B cell (primary cell): ENCODE measurements around the gene GNG10. TPM values are rescaled to one million over a fixed set of nuclear protein-coding genes. Genes with fewer than 3 reads are reported as not detected.
A peak's percentile ranks its signal among the peaks of the same experiment; 100 is the strongest.

Source experiments
- ATAC-seq: fragments of 200-7000 bp; cut with Tn5 transposase; one replicate; pipeline ENCODE4 v1.10.0; 2021; ENCODE audit warnings: low read depth, mild to moderate bottlenecking, moderate number of reproducible peaks, moderate library complexity
- CTCF ChIA-PET: fragments of 350-600 bp; sonication (Branson Sonifier 250); formaldehyde crosslinking; loops from one replicate; lab custom pipeline; 2021; ENCODE audit warnings: antibody characterized with exemption, inconsistent platforms; lab: Charles Lee
- POLR2A ChIA-PET: fragments of 350-600 bp; sonication (Branson Sonifier 250); formaldehyde crosslinking; loops from one replicate; lab custom pipeline; 2021; ENCODE audit warnings: antibody characterized with exemption; lab: Charles Lee
- DNase-seq: peaks from one replicate; pipeline ENCODE4 v3.0.0; 2013
- H2AFZ ChIP-seq: 2 replicates; pipeline ENCODE4 v1.6.1; 2012; ENCODE audit warnings: mild to moderate bottlenecking, low read depth, low read length; ENCODE audit not compliant: insufficient read depth, poor library complexity, severe bottlenecking
- H3K27ac ChIP-seq, 2 donors: 1 replicate in 1 of 2; 2 replicates in 1 of 2; pipeline ENCODE4 v1.5.1; 2012 to 2013; ENCODE audit warnings: low read length in 2 of 2, mild to moderate bottlenecking in 2 of 2, moderate library complexity in 1 of 2
- H3K27me3 ChIP-seq, 4 experiments: fragments of 200-600 bp in 1 of 4; sonication (generic) in 1 of 4; replicated peaks in 1 of 4; 1 replicate in 2 of 4; 2 replicates in 2 of 4; pipeline versions ENCODE4 v1.6.1 to v1.7.0; 2013 to 2016; ENCODE audit warnings: low read length in 3 of 4, mild to moderate bottlenecking in 2 of 4, mixed read lengths in 1 of 4, moderate library complexity in 1 of 4; ENCODE audit not compliant: insufficient read depth in 4 of 4, control insufficient read depth in 3 of 4; ENCODE audit errors: control extremely low read depth in 1 of 4
- H3K36me3 ChIP-seq, 2 experiments: replicated peaks in 1 of 2; 1 replicate in 1 of 2; 2 replicates in 1 of 2; pipeline versions ENCODE4 v1.6.1 to v1.7.1; 2013; ENCODE audit warnings: low read length in 1 of 2; ENCODE audit not compliant: insufficient read depth in 2 of 2, control insufficient read depth in 1 of 2; ENCODE audit errors: control extremely low read depth in 1 of 2, extremely low read depth in 1 of 2
- H3K4me1 ChIP-seq, 2 donors: fragments of 200-600 bp in 1 of 2; sonication (generic) in 1 of 2; 1 replicate in 1 of 2; 2 replicates in 1 of 2; pipeline versions ENCODE4 v1.5.1 to v1.6.1; 2013 to 2017; ENCODE audit warnings: low read length in 2 of 2; ENCODE audit not compliant: control insufficient read depth in 2 of 2, insufficient read depth in 2 of 2
- H3K4me2 ChIP-seq: replicated peaks from 2 replicates; pipeline ENCODE3; 2012; ENCODE audit warnings: mild to moderate bottlenecking, low read depth, low read length; ENCODE audit not compliant: poor library complexity, severe bottlenecking
- H3K4me3 ChIP-seq, 5 experiments: fragments of 200-600 bp in 1 of 5; sonication (generic) in 1 of 5; 1 replicate in 3 of 5; 2 replicates in 2 of 5; pipeline versions ENCODE4 v1.5.1 to v1.7.0; 2011 to 2016; ENCODE audit warnings: low read length in 4 of 5, mild to moderate bottlenecking in 4 of 5, low read depth in 2 of 5, control low read depth in 1 of 5, moderate library complexity in 1 of 5; ENCODE audit not compliant: insufficient read depth in 1 of 5; ENCODE audit errors: control extremely low read depth in 1 of 5, extremely low read depth in 1 of 5
- H3K79me2 ChIP-seq: fragments of 200-600 bp; sonication (generic); one replicate; pipeline ENCODE4 v1.6.0; 2016; ENCODE audit warnings: low read length; ENCODE audit not compliant: control insufficient read depth, insufficient read depth
- H3K9ac ChIP-seq: fragments of 200-600 bp; sonication (generic); 2 replicates; pipeline ENCODE4 v1.6.1; 2017; ENCODE audit warnings: mild to moderate bottlenecking, low read length, moderate library complexity
- H3K9me3 ChIP-seq, 3 donors: one replicate each; pipeline versions ENCODE4 v1.6.1 to v1.7.1; 2013; ENCODE audit warnings: low read length in 2 of 3; ENCODE audit not compliant: control insufficient read depth in 2 of 3, insufficient read depth in 1 of 3; ENCODE audit errors: control extremely low read depth in 1 of 3
- H4K20me1 ChIP-seq: 2 replicates; pipeline ENCODE4 v1.6.0; 2012; ENCODE audit warnings: mild to moderate bottlenecking, low read length; ENCODE audit not compliant: insufficient read depth, control insufficient read depth, poor library complexity, severe bottlenecking
- H3K27ac Mint-ChIP-seq: one replicate; pipeline ENCODE4 v1.8.0; 2021; ENCODE audit warnings: mixed read lengths
- H3K27me3 Mint-ChIP-seq: one replicate; pipeline ENCODE4 v1.8.0; 2021; ENCODE audit warnings: mixed read lengths
- H3K4me1 Mint-ChIP-seq: one replicate; pipeline ENCODE4 v1.8.0; 2021; ENCODE audit warnings: mixed read lengths
- H3K4me3 Mint-ChIP-seq: one replicate; pipeline ENCODE4 v1.8.0; 2021; ENCODE audit warnings: mixed read lengths
- H3K9me3 Mint-ChIP-seq: one replicate; pipeline ENCODE4 v1.8.0; 2022; ENCODE audit warnings: mixed read lengths; ENCODE audit not compliant: insufficient read depth
- EZH2 ChIP-seq: IDR thresholded peaks from 2 replicates; pipeline ENCODE4 v1.6.1; 2012; ENCODE audit warnings: borderline replicate concordance, low read depth, mild to moderate bottlenecking, moderate library complexity, low read length; ENCODE audit not compliant: insufficient read depth, poor library complexity, severe bottlenecking
- WGBS: methylation state at CpG from one replicate; pipeline ENCODE4 v1.1.5; 2013; ENCODE audit warnings: missing lambda C conversion rate; ENCODE audit not compliant: insufficient coverage; 5-methylcytosine and 5-hydroxymethylcytosine counted together
- intact Hi-C: fragments of 100-400 bp; cut with micrococcal nuclease; formaldehyde crosslinking; loops from one replicate; pipeline ENCODE4 v1.10.0; 2022
- polyA plus RNA-seq: library from polyadenylated mRNA; depleted of rRNA; stranded (reverse); fragments of >200 nt; gene quantifications from 2 replicates; pipeline ENCODE4 v1.2.3, GENCODE V29; 2012
- total RNA-seq, 2 donors: library from RNA; stranded (reverse); fragments of 120-200 nt in 1 of 2; gene quantifications; 1 replicate in 1 of 2; 2 replicates in 1 of 2; pipeline versions ENCODE4 v1.2.3 to v1.2.4, GENCODE V29; 2013 to 2022
- TF ChIP-seq, protein P1 (sequence below): fragments of 200-600 bp; IDR thresholded peaks from one replicate; pipeline ENCODE4 v1.8.0; 2022; ENCODE audit warnings: antibody characterized with exemption, mild to moderate bottlenecking

The GNG10 gene
- total and polyA plus RNA-seq, 2 donors (not counting 1 experiment from before 2014, with no cell fraction given), result 7.2 to 10.6 TPM

DNA sequence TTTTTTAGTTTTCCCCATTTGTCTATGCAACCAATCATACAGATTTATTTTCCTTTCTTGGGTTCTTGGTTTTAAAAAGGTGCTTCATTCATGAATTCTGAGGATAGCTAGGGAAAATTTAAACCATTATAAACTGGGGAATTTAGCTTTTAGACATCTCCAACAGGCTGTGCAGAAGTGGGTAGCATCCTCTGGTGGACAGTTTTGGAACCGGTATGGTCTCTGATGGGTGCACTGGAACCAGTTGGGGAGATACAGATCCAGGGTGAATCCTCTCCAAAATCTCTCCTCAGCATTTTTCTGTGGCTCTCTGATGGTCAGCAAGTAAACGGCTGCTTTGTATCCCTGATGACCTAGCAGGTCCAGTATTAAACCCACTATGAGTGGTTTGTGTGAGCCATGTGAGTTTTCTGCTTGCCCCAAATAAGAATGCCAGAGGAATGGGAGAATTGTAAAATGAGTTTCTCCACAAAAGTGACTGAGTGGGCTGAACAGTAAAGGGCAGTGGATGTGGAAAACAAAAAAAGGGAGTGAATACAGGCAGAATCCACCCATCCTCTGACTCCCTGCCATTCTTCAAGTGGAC, 39.4 kb upstream of the GNG10 start:
- Mint-ChIP-seq H3K4me3 (no peak overlapping the region), H3K27ac (no peak overlapping the region), H3K9me3 (no peaks in the 10 kb centered on the region), H3K4me1 (no peaks in the 10 kb centered on the region), H3K27me3 (peaks cover 28% of the 10 kb centered on the region)
- Histone ChIP-seq H2AFZ (no peak overlapping the region), H3K27me3 (peaks cover 0 to 9% (median 3%) of the 10 kb centered on the region in 4 experiments), H3K36me3 (no peaks in the 10 kb centered on the region), H3K27ac (no peak overlapping the region), H3K4me2 (no peak overlapping the region), H3K79me2 (no peaks in the 10 kb centered on the region), H3K9me3 (no peaks in the 10 kb centered on the region), H3K4me1 (no peaks in the 10 kb centered on the region), H4K20me1 (no peaks in the 10 kb centered on the region), H3K9ac (no peak overlapping the region), H3K4me3 (no peak overlapping the region)
- intact Hi-C loops, result no loop called here
- ChIA-PET POLR2A (interaction anchor here (0.6 kb wide), 1 partner anchor 23 kb away, joined by 3 read pairs; the partner anchor contains the start of gene PTGR1), CTCF (interaction anchor here (0.6 to 1.7 kb wide), 7 partner anchors 9 to 453 kb away, joined by 3 to 10 read pairs (median 3); partner anchors contain the start of gene DNAJC25)
- DNase-seq (peak; percentile 41), ATAC-seq (peak; percentile 39)
- TF ChIP-seq, protein P1, sequence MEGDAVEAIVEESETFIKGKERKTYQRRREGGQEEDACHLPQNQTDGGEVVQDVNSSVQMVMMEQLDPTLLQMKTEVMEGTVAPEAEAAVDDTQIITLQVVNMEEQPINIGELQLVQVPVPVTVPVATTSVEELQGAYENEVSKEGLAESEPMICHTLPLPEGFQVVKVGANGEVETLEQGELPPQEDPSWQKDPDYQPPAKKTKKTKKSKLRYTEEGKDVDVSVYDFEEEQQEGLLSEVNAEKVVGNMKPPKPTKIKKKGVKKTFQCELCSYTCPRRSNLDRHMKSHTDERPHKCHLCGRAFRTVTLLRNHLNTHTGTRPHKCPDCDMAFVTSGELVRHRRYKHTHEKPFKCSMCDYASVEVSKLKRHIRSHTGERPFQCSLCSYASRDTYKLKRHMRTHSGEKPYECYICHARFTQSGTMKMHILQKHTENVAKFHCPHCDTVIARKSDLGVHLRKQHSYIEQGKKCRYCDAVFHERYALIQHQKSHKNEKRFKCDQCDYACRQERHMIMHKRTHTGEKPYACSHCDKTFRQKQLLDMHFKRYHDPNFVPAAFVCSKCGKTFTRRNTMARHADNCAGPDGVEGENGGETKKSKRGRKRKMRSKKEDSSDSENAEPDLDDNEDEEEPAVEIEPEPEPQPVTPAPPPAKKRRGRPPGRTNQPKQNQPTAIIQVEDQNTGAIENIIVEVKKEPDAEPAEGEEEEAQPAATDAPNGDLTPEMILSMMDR, result peak; percentile 73
- no peak for TF ChIP-seq EZH2
- WGBS, result 0% methylated on average over 1 of the region's 2 CpGs

DNA sequence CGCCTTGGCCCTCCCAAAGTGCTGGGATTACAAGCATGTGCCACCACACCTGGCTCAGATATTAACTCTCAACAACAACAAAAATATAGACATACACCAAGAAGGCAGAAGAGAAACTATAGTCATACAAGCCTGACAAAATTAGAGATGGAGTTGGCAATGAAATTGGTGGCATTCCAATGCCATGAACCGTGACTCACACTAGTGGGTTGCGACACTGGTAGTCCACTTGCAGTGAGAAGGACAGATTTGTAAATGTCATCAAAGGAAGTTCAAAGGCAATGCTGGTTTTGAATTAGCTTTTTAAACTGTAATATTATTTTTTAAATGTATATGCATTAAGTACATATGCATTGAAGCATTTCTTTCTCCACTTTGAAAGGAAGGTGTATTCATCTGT, 38.8 kb upstream of the GNG10 start:
- no peaks in the 10 kb centered on the region for H3K36me3 ChIP-seq
- H3K9ac ChIP-seq, result no peak overlapping the region
- no peak for TF ChIP-seq EZH2
- TF ChIP-seq, protein P1, result no peak
- ATAC-seq (no peak), DNase-seq (no peak)
- no CpG with 5 or more reads among the region's 3 CpGs for WGBS
- Mint-ChIP-seq H3K4me1 (no peaks in the 10 kb centered on the region), H3K9me3 (no peaks in the 10 kb centered on the region), H3K4me3 (no peak overlapping the region), H3K27ac (no peak overlapping the region), H3K27me3 (peaks cover 28% of the 10 kb centered on the region)
- H3K9me3 ChIP-seq, result no peaks in the 10 kb centered on the region
- H4K20me1 ChIP-seq, result no peaks in the 10 kb centered on the region
- peaks cover 0 to 9% (median 3%) of the 10 kb centered on the region in 4 experiments for H3K27me3 ChIP-seq
- CTCF ChIA-PET, result no interaction called here
- no peak overlapping the region for H3K4me3 ChIP-seq
- H3K79me2 ChIP-seq, result no peaks in the 10 kb centered on the region
- intact Hi-C loops, result no loop called here
- H3K4me1 ChIP-seq, result no peaks in the 10 kb centered on the region
- no peak overlapping the region for H3K27ac ChIP-seq
- no peak overlapping the region for H2AFZ ChIP-seq
- H3K4me2 ChIP-seq, result no peak overlapping the region
- POLR2A ChIA-PET, result no interaction called here
